ENCODE results near the gene ZNG1F. TPM values are rescaled to one million over a fixed set of nuclear protein-coding genes. Genes with fewer than 3 reads are reported as not detected.
"Not testable (repeated sequence)": the region's sequence is repeated elsewhere in the genome, so short reads cannot be mapped to it uniquely, and the experiment has no call there.

The ZNG1F gene
- total and polyA plus RNA-seq, 2 of the 4 experiments (the other 2 are of a cell fraction): 3.4 to 6.5 TPM

DNA sequence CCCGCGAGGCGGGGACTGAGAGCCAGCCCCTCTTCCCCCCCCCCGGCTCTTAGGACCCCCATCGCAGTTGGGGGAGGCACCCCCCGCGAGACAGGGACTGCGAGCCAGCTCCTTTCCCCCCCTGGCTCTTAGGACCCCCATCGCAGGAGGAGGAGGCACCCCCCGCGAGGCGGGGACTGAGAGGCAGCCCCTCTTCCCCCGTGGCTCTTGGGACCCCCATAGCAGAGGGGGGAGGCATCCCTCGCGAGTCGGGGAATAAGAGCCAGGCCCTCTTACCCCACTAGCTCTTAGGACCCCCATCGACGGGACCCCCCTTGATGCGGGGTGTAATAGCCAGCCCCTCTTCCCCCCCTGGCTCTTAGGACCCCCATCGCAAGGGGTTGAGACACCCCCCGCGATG, 80.3 kb downstream of the ZNG1F start:
- H3K23ac ChIP-seq (ENCODE audit: low read depth, low read length); H4K8ac ChIP-seq (ENCODE audit: low read depth in 2 of 2, low read length in 2 of 2); H3K36me3 ChIP-seq (ENCODE audit: control insufficient read depth, insufficient read depth, low read length); H3K9ac ChIP-seq (ENCODE audit: low read depth, low read length); H2BK5ac ChIP-seq (ENCODE audit: low read depth, low read length, poor library complexity, severe bottlenecking); H3K4me1 ChIP-seq (ENCODE audit: control insufficient read depth, insufficient read depth, low read length); H3K14ac ChIP-seq (replicated peaks; ENCODE audit: low read depth, low read length); H2AK5ac ChIP-seq (ENCODE audit: low read depth, low read length); H2BK120ac ChIP-seq (ENCODE audit: low read depth, low read length); H3K4ac ChIP-seq (ENCODE audit: low read depth, low read length); H2AFZ ChIP-seq (replicated peaks; ENCODE audit: low read length, poor library complexity); DNase-seq; BruUV-seq (replicated peaks); H3K18ac ChIP-seq (ENCODE audit: low read depth, low read length); POLR2A ChIA-PET (ENCODE audit: unreplicated experiment); H3K27me3 ChIP-seq (ENCODE audit: control insufficient read depth, insufficient read depth, low read length); ATAC-seq (ENCODE audit: low read depth); H3K56ac ChIP-seq (ENCODE audit: extremely low read depth, insufficient read depth, low read length); H4K20me1 ChIP-seq (ENCODE audit: insufficient read depth, low read length); in situ Hi-C loops (cut with MboI; ENCODE audit: low sequenced_read_pairs); H4K91ac ChIP-seq (ENCODE audit: insufficient read depth, low read depth, low read length); H4K5ac ChIP-seq (ENCODE audit: low read depth, low read length); H3K79me1 ChIP-seq (ENCODE audit: low read depth in 1 of 2, low read length in 2 of 2); CTCF ChIA-PET; H3K27ac ChIP-seq (ENCODE audit: insufficient read depth, low read length); dilution Hi-C loops (cut with HindIII; ENCODE audit: low sequenced_read_pairs, unreplicated experiment); H3K9me3 ChIP-seq (ENCODE audit: control insufficient read depth, insufficient read depth, low read length); H2BK15ac ChIP-seq (ENCODE audit: low read depth, low read length); intact Hi-C loops (cut with micrococcal nuclease); H3K9me1 ChIP-seq (ENCODE audit: insufficient read depth, low read length); H3K4me3 ChIP-seq (ENCODE audit: insufficient read depth, low read depth, low read length); H2AK9ac ChIP-seq (replicated peaks; ENCODE audit: low read depth, low read length, poor library complexity); H2BK20ac ChIP-seq (ENCODE audit: low read depth, low read length); H3K4me2 ChIP-seq (ENCODE audit: low read depth, low read length): not testable (repeated sequence)
- no CpG with 5 or more reads among the region's 22 CpGs for WGBS, 2 experiments (ENCODE audit: extremely low coverage in 2 of 2, insufficient read length in 1 of 2)

GRCh38 chr9:41106472-41107116, 82.5 kb downstream of the ZNG1F start:
- H4K8ac ChIP-seq (ENCODE audit: low read depth in 2 of 2, low read length in 2 of 2); H3K4me2 ChIP-seq (ENCODE audit: low read depth, low read length); H2AFZ ChIP-seq (replicated peaks; ENCODE audit: low read length, poor library complexity); H2BK20ac ChIP-seq (ENCODE audit: low read depth, low read length); H4K20me1 ChIP-seq (ENCODE audit: insufficient read depth, low read length); ATAC-seq (ENCODE audit: low read depth); H3K9ac ChIP-seq (ENCODE audit: low read depth, low read length); H4K91ac ChIP-seq (ENCODE audit: insufficient read depth, low read depth, low read length); H3K27me3 ChIP-seq (ENCODE audit: control insufficient read depth, insufficient read depth, low read length); CTCF ChIA-PET; H3K18ac ChIP-seq (ENCODE audit: low read depth, low read length); H3K56ac ChIP-seq (ENCODE audit: extremely low read depth, insufficient read depth, low read length); H3K79me1 ChIP-seq (ENCODE audit: low read depth in 1 of 2, low read length in 2 of 2); in situ Hi-C loops (cut with MboI; ENCODE audit: low sequenced_read_pairs); H3K14ac ChIP-seq (replicated peaks; ENCODE audit: low read depth, low read length); H2AK5ac ChIP-seq (ENCODE audit: low read depth, low read length); H2AK9ac ChIP-seq (replicated peaks; ENCODE audit: low read depth, low read length, poor library complexity); H3K4me3 ChIP-seq (ENCODE audit: insufficient read depth, low read depth, low read length); H3K4ac ChIP-seq (ENCODE audit: low read depth, low read length); H3K23ac ChIP-seq (ENCODE audit: low read depth, low read length); BruUV-seq (replicated peaks); H3K4me1 ChIP-seq (ENCODE audit: control insufficient read depth, insufficient read depth, low read length); POLR2A ChIA-PET (ENCODE audit: unreplicated experiment); H3K27ac ChIP-seq (ENCODE audit: insufficient read depth, low read length); H2BK15ac ChIP-seq (ENCODE audit: low read depth, low read length); H4K5ac ChIP-seq (ENCODE audit: low read depth, low read length); H3K9me3 ChIP-seq (ENCODE audit: control insufficient read depth, insufficient read depth, low read length); DNase-seq; dilution Hi-C loops (cut with HindIII; ENCODE audit: low sequenced_read_pairs, unreplicated experiment); H2BK120ac ChIP-seq (ENCODE audit: low read depth, low read length); H3K9me1 ChIP-seq (ENCODE audit: insufficient read depth, low read length); intact Hi-C loops (cut with micrococcal nuclease); H3K36me3 ChIP-seq (ENCODE audit: control insufficient read depth, insufficient read depth, low read length); H2BK5ac ChIP-seq (ENCODE audit: low read depth, low read length, poor library complexity, severe bottlenecking): not testable (repeated sequence)
- no CpG with 5 or more reads among the region's 34 CpGs for WGBS, 2 experiments (ENCODE audit: extremely low coverage in 2 of 2, insufficient read length in 1 of 2)

Measured in IMR-90 (cell line).